KOPT-K1 (cell line): ENCODE data around the gene TMEM233.

ENCODE experiments used
- H3K27ac ChIP-seq: fragments of 200-600 bp; sonication (generic); 2 replicates; pipeline ENCODE4 v1.5.1; 2016; ENCODE audit warnings: antibody characterized with exemption, mild to moderate bottlenecking, low read depth, low read length; ENCODE audit not compliant: poor library complexity, severe bottlenecking
- H3K36me3 ChIP-seq: fragments of 200-600 bp; sonication (generic); 2 replicates; pipeline ENCODE4 v1.5.1; 2017; ENCODE audit warnings: antibody characterized with exemption, mild to moderate bottlenecking, low read length, moderate library complexity; ENCODE audit not compliant: insufficient read depth
- H3K9me3 ChIP-seq: fragments of 200-600 bp; sonication (generic); 2 replicates; pipeline ENCODE4 v1.5.1; 2017; ENCODE audit warnings: antibody characterized with exemption, low read length, mild to moderate bottlenecking; ENCODE audit not compliant: insufficient read depth, poor library complexity, severe bottlenecking

Gene TMEM233

DNA sequence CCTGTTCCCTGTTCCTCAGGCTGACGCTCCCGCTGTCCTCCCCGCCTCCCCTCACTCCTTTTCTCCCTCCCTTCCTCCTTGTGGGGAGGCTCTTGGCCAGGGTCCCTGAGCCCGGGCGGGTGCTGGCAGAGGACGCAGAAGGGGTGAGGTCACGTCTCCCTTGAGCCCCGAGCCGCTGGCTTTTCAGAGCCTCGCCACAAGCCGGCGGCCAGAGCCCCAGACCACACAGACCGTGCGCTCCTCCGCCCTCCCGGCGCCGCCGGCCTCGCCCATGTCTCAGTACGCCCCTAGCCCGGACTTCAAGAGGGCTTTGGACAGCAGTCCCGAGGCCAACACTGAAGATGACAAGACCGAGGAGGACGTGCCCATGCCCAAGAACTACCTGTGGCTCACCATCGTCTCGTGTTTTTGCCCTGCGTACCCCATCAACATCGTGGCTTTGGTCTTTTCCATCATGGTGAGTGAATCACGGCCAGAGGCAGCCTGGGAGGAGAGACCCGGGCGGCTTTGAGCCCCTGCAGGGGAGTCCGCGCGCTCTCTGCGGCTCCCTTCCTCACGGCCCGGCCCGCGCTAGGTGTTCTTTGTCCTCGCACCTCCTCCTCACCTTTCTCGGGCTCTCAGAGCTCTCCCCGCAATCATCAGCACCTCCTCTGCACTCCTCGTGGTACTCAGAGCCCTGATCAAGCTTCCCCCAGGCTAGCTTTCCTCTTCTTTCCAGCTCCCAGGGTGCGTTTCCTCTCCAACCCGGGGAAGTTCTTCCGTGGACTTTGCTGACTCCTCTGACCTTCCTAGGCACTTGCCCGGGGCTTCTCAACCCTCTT, at the start of gene TMEM233:
TMEM233 (plus strand) TSS at position 197 of the 821 bp plus-strand sequence; CDS start at position 272, 75 bp downstream.
- Histone ChIP-seq H3K9me3 (no peaks in the 10 kb centered on the region), H3K36me3 (no peaks in the 10 kb centered on the region), H3K27ac (no peak within 1 kb of the TSS)

GRCh38 chr12:119544765-119545625, 48.6 kb upstream of the TMEM233 start:
- Histone ChIP-seq H3K27ac (no peak overlapping the region), H3K9me3 (no peaks in the 10 kb centered on the region), H3K36me3 (no peaks in the 10 kb centered on the region)

DNA sequence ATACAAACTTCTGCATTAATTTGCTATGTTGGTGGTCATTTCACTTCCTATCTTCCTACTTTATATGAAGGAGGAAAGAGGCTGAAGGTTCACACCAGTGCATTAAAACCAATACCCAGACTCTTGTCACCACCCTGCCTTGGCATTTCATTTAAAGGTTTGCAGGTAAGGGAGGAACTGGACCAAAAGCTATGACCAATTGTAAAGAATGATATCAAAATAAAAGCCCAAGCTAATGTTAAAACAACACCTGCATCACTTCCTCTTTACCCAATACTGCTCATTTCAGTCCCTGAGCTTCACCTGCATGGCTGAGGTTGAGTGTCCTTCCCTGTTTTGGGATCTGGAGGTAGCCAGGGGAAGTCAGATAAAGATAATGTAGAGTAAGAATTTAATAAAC, 47.2 kb upstream of the TMEM233 start:
- Histone ChIP-seq H3K27ac (no peak overlapping the region), H3K9me3 (no peaks in the 10 kb centered on the region), H3K36me3 (no peaks in the 10 kb centered on the region)

- H3K36me3 ChIP-seq, result no peaks in the 10 kb centered on the region
- H3K9me3 ChIP-seq, result no peaks in the 10 kb centered on the region
- no peak overlapping the region for H3K27ac ChIP-seq
These were observed 46.6 kb upstream of the TMEM233 start for GRCh38 chr12:119547001-119547400.

DNA sequence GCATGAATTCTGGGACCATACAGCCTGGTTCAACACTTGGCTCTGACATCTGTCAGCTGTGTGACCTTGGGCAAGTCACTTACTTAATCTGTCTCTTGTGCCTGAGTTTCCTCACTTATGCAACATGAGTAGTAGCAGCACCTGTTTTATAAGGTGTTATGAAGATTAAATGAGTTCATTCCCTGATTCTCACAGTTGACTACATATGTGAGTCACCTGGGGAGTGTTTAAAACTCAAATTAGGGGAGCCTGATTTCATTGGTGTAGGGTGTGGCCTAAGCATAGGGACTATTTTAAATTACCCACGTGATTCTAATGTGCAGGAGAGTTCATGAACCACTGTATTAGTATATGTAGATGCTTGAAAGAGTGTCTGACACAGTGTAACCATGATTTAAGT, 36.7 kb upstream of the TMEM233 start:
- H3K36me3 ChIP-seq, result no peaks in the 10 kb centered on the region
- no peaks in the 10 kb centered on the region for H3K9me3 ChIP-seq
- H3K27ac ChIP-seq, result no peak overlapping the region

DNA sequence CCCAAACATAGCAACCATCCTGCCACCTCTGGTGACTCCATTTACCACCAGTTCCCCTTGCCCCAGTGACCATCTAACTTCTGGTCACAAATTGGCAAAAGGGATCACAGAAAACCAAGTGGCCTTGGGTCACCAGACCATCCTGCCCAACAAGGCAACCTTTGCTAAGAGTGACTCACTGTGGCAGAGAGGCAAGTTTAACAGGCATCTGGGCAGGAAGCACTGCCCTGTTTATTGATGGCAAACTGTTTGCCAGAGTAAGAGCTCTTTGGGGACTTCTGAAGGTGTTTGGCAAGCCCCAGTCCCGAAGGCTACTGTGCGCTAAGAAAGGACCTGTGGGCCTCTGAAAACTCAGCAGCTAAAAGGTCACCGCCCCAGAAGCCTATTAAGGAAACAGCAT, 28.2 kb upstream of the TMEM233 start:
- no peaks in the 10 kb centered on the region for H3K36me3 ChIP-seq
- no peak overlapping the region for H3K27ac ChIP-seq
- H3K9me3 ChIP-seq, result no peaks in the 10 kb centered on the region

GRCh38 chr12:119570771-119571170, 22.8 kb upstream of the TMEM233 start:
- Histone ChIP-seq H3K9me3 (no peaks in the 10 kb centered on the region), H3K36me3 (no peaks in the 10 kb centered on the region), H3K27ac (no peak overlapping the region)

DNA sequence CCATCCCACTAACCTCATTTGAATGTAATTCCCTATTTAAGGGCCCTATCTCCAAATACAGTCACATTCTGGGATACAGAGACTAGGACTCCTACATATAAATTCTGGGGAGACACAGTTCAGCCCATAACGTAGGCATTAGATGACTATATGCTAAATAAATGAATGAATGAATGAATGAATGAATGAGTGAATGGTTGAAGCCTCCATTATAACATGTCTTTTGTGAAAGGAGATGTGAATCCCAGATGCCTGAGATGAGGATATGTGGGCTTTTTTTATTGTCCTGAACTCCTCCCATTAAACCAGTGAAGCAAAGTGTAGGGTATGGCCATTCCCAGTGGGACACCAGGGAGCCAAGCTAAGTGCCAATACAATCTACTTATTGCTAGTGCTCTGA, 20.5 kb upstream of the TMEM233 start:
- Histone ChIP-seq H3K36me3 (no peaks in the 10 kb centered on the region), H3K27ac (no peak overlapping the region), H3K9me3 (no peaks in the 10 kb centered on the region)

DNA sequence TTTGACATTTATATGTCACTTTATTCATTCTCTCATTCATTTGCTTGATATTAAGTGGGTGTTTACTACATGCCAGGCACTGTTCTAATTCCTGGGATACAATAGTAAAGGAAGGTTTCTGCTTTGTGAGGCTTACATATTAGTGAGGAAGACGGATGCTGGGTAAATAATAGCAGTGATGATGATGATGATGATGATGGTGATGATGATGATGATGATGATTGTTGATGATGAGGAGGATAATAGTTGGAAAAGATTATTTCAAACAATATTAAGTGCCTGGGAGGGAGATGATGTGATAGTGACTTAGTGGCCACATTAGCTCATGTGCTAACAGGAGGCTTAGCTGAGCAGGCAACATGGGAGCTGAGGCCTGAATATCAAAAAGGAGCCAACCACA, 19.3 kb upstream of the TMEM233 start:
- H3K27ac ChIP-seq, result no peak overlapping the region
- no peaks in the 10 kb centered on the region for H3K9me3 ChIP-seq

GRCh38 chr12:119576118-119576810, 17.3 kb upstream of the TMEM233 start:
- Histone ChIP-seq H3K9me3 (no peaks in the 10 kb centered on the region), H3K27ac (no peak overlapping the region), H3K36me3 (no peaks in the 10 kb centered on the region)

More for the DNA sequence above, 19.3 kb upstream of the TMEM233 start:
- H3K36me3 ChIP-seq, result no peaks in the 10 kb centered on the region

DNA sequence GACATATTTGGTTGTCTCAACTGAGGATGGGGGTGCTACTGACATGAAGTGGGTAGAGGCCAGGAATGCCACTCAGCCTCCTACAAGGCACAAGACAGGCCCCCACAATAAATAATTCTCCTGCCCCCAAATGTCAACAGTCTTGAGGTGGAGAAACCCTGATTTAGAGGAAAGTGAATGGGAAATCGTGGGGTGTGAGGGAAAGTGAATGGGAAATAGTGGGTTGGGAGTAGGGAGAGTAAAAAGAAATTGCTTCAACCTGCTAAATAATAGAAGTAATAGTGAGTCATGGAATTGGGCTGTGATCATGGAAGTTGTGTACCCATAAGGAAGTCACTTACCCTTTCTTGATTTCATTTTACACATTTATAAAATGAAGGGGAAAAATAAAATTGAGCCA, 16.7 kb upstream of the TMEM233 start:
- no peaks in the 10 kb centered on the region for H3K36me3 ChIP-seq
- H3K9me3 ChIP-seq, result no peaks in the 10 kb centered on the region
- no peak overlapping the region for H3K27ac ChIP-seq

DNA sequence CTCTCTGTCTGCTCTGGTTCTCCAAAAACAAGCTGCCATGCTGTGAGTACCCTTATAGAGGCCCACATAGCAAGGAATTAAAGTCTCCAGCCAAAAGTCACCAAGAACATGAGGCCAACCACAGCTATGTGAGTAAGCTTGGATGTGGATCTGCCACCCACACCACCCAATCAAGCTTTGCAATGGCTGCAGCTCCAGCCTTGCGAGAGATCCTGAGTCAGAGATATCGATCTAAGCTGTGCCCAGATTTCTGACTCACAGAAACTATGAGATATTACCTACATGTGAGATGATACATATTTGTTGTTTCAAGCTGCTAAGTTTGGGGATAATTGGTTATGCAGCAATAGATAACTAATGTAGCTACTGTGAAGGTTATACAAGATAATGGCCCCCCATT, 15.5 kb upstream of the TMEM233 start:
- no peaks in the 10 kb centered on the region for H3K36me3 ChIP-seq
- H3K9me3 ChIP-seq, result no peaks in the 10 kb centered on the region
- no peak overlapping the region for H3K27ac ChIP-seq

GRCh38 chr12:119589097-119589496, 4.5 kb upstream of the TMEM233 start:
- no peaks in the 10 kb centered on the region for H3K9me3 ChIP-seq
- H3K36me3 ChIP-seq, result no peaks in the 10 kb centered on the region
- H3K27ac ChIP-seq, result no peak overlapping the region

GRCh38 chr12:119589634-119590033, 3.9 kb upstream of the TMEM233 start:
- H3K36me3 ChIP-seq, result no peaks in the 10 kb centered on the region
- H3K9me3 ChIP-seq, result no peaks in the 10 kb centered on the region
- no peak overlapping the region for H3K27ac ChIP-seq

GRCh38 chr12:119592232-119592631, 1.3 kb upstream of the TMEM233 start:
- no peaks in the 10 kb centered on the region for H3K36me3 ChIP-seq
- no peaks in the 10 kb centered on the region for H3K9me3 ChIP-seq
- H3K27ac ChIP-seq, result no peak overlapping the region
